IMR-90 (cell line): ENCODE measurements around the gene TTC27. TPM values are rescaled to one million over a fixed set of nuclear protein-coding genes. Genes with fewer than 3 reads are reported as not detected.

ENCODE experiments used
- ATAC-seq: fragments of 200-7000 bp; cut with Tn5 transposase; 2 replicates; pipeline ENCODE4 v1.9.1; 2020; ENCODE audit warnings: low read depth, mild to moderate bottlenecking, moderate library complexity
- BruUV-seq: library from RNA; stranded (reverse); fragments of 400-500 nt; replicated peaks from 2 replicates; lab custom pipeline; 2021; lab: Mats Ljungman, UMichigan
- CTCF ChIA-PET: fragments of 300-600 bp; formaldehyde crosslinking; extraction: SDS; loops from one replicate; lab custom pipeline; 2021; ENCODE audit warnings: antibody characterized with exemption; lab: Yijun Ruan, JAX
- POLR2A ChIA-PET: fragments of 300-600 bp; sonication (Branson Sonifier 250); formaldehyde crosslinking; loops from one replicate; lab custom pipeline; 2022; ENCODE audit warnings: antibody characterized with exemption; ENCODE audit not compliant: unreplicated experiment; lab: Charles Lee
- DNase-seq: peaks from one replicate; pipeline ENCODE4 v3.0.0; 2013
- H2AFZ ChIP-seq: replicated peaks from 2 replicates; pipeline ENCODE3; 2013; ENCODE audit warnings: low read length, mild to moderate bottlenecking; ENCODE audit not compliant: poor library complexity
- H2AK5ac ChIP-seq: 2 replicates; pipeline ENCODE4 v1.6.1; 2013; ENCODE audit warnings: low read depth, low read length, inconsistent platforms
- H2AK9ac ChIP-seq: replicated peaks from 2 replicates; pipeline ENCODE3; 2013; ENCODE audit warnings: mild to moderate bottlenecking, low read depth, low read length, moderate library complexity; ENCODE audit not compliant: poor library complexity
- H2BK120ac ChIP-seq: 2 replicates; pipeline ENCODE4 v1.6.1; 2013; ENCODE audit warnings: low read depth, low read length, inconsistent platforms
- H2BK15ac ChIP-seq: 3 replicates; pipeline ENCODE4 v1.6.1; 2013; ENCODE audit warnings: low read depth, low read length, inconsistent platforms
- H2BK20ac ChIP-seq: 2 replicates; pipeline ENCODE4 v1.6.1; 2013; ENCODE audit warnings: low read depth, mild to moderate bottlenecking, inconsistent platforms, low read length, moderate library complexity
- H2BK5ac ChIP-seq: 2 replicates; pipeline ENCODE4 v1.6.1; 2013; ENCODE audit warnings: mild to moderate bottlenecking, low read depth, low read length, inconsistent platforms; ENCODE audit not compliant: poor library complexity, severe bottlenecking
- H3K14ac ChIP-seq: replicated peaks from 2 replicates; pipeline ENCODE4 v1.6.1; 2013; ENCODE audit warnings: low read depth, low read length, inconsistent platforms
- H3K18ac ChIP-seq: 2 replicates; pipeline ENCODE4 v1.6.1; 2013; ENCODE audit warnings: low read depth, low read length, control low read depth
- H3K23ac ChIP-seq: 2 replicates; pipeline ENCODE4 v1.6.1; 2013; ENCODE audit warnings: low read depth, low read length, inconsistent platforms
- H3K27ac ChIP-seq: 2 replicates; pipeline ENCODE4 v1.5.1; 2013; ENCODE audit warnings: mild to moderate bottlenecking, control low read depth, low read length; ENCODE audit not compliant: insufficient read depth
- H3K27me3 ChIP-seq: 2 replicates; pipeline ENCODE4 v1.6.1; 2013; ENCODE audit warnings: low read length; ENCODE audit not compliant: control insufficient read depth, insufficient read depth
- H3K36me3 ChIP-seq: 2 replicates; pipeline ENCODE4 v1.6.1; 2013; ENCODE audit warnings: low read length, mixed read lengths; ENCODE audit not compliant: control insufficient read depth, insufficient read depth
- H3K4ac ChIP-seq: 2 replicates; pipeline ENCODE4 v1.6.1; 2013; ENCODE audit warnings: low read depth, low read length, inconsistent platforms
- H3K4me1 ChIP-seq: 2 replicates; pipeline ENCODE4 v1.6.1; 2013; ENCODE audit warnings: low read length, mixed read lengths; ENCODE audit not compliant: control insufficient read depth, insufficient read depth
- H3K4me2 ChIP-seq: 2 replicates; pipeline ENCODE4 v1.6.1; 2013; ENCODE audit warnings: low read depth, mild to moderate bottlenecking, control low read depth, low read length, moderate library complexity
- H3K4me3 ChIP-seq: 2 replicates; pipeline ENCODE4 v1.5.1; 2013; ENCODE audit warnings: low read depth, mild to moderate bottlenecking, control low read depth, low read length, moderate library complexity; ENCODE audit not compliant: insufficient read depth
- H3K56ac ChIP-seq: 2 replicates; pipeline ENCODE4 v1.6.1; 2013; ENCODE audit warnings: low read length, inconsistent platforms; ENCODE audit not compliant: insufficient read depth; ENCODE audit errors: extremely low read depth
- H3K79me1 ChIP-seq, 2 experiments: 2 replicates each; pipeline ENCODE4 v1.6.1; 2013; ENCODE audit warnings: low read length in 2 of 2, inconsistent platforms in 1 of 2, low read depth in 1 of 2
- H3K9ac ChIP-seq: 2 replicates; pipeline ENCODE4 v1.6.1; 2013; ENCODE audit warnings: low read depth, low read length, control low read depth
- H3K9me1 ChIP-seq: 2 replicates; pipeline ENCODE4 v1.6.1; 2013; ENCODE audit warnings: low read length, inconsistent platforms; ENCODE audit not compliant: insufficient read depth
- H3K9me3 ChIP-seq: 2 replicates; pipeline ENCODE4 v1.6.1; 2013; ENCODE audit warnings: low read length; ENCODE audit not compliant: control insufficient read depth, insufficient read depth
- H4K20me1 ChIP-seq: 2 replicates; pipeline ENCODE4 v1.6.1; 2013; ENCODE audit warnings: low read length, inconsistent platforms; ENCODE audit not compliant: insufficient read depth
- H4K5ac ChIP-seq: 2 replicates; pipeline ENCODE4 v1.6.1; 2013; ENCODE audit warnings: mild to moderate bottlenecking, low read depth, low read length, control low read depth
- H4K8ac ChIP-seq, 2 experiments: 2 replicates each; pipeline ENCODE4 v1.6.1; 2013; ENCODE audit warnings: low read depth in 2 of 2, low read length in 2 of 2, control low read depth in 1 of 2, inconsistent platforms in 1 of 2
- H4K91ac ChIP-seq: 2 replicates; pipeline ENCODE4 v1.6.1; 2013; ENCODE audit warnings: low read depth, low read length, inconsistent platforms; ENCODE audit not compliant: insufficient read depth
- BHLHE40 ChIP-seq: fragments of 150-350 bp; IDR thresholded peaks from 2 replicates; pipeline ENCODE4 v1.6.1; 2016; ENCODE audit warnings: mild to moderate bottlenecking, low read depth, low read length
- CEBPB ChIP-seq: IDR thresholded peaks from 2 replicates; pipeline ENCODE4 v1.6.1; 2012; ENCODE audit warnings: low read depth, low read length, improper control_type of control experiment
- CHD1 ChIP-seq: IDR thresholded peaks from 2 replicates; pipeline ENCODE4 v1.6.1; 2012; ENCODE audit warnings: low read depth, low read length, improper control_type of control experiment
- CTCF ChIP-seq: conservative IDR thresholded peaks from 2 replicates; pipeline ENCODE4 v1.5.1; 2012; ENCODE audit warnings: mild to moderate bottlenecking, low read depth, low read length, improper control_type of control experiment
- FOS ChIP-seq: fragments of 150-350 bp; IDR thresholded peaks from 2 replicates; pipeline ENCODE4 v1.6.1; 2016; ENCODE audit warnings: low read depth, low read length
- MAFK ChIP-seq: IDR thresholded peaks from 2 replicates; pipeline ENCODE4 v1.6.1; 2012; ENCODE audit warnings: low read depth, low read length, improper control_type of control experiment
- MAZ ChIP-seq: IDR thresholded peaks from 2 replicates; pipeline ENCODE4 v1.6.1; 2012; ENCODE audit warnings: low read depth, mild to moderate bottlenecking, low read length, improper control_type of control experiment, moderate library complexity, borderline replicate concordance
- MXI1 ChIP-seq: IDR thresholded peaks from 2 replicates; pipeline ENCODE4 v1.6.1; 2012; ENCODE audit warnings: low read depth, mild to moderate bottlenecking, low read length, moderate library complexity, borderline replicate concordance
- NFE2L2 ChIP-seq: fragments of 150-350 bp; IDR thresholded peaks from 2 replicates; pipeline ENCODE4 v1.6.1; 2016; ENCODE audit warnings: low read depth, mild to moderate bottlenecking, low read length
- POLR2A ChIP-seq: IDR thresholded peaks from 2 replicates; pipeline ENCODE4 v1.6.1; 2012; ENCODE audit warnings: mild to moderate bottlenecking, low read depth, low read length
- RAD21 ChIP-seq: IDR thresholded peaks from 2 replicates; pipeline ENCODE4 v1.6.1; 2012; ENCODE audit warnings: low read length, improper control_type of control experiment
- RCOR1 ChIP-seq: IDR thresholded peaks from 2 replicates; pipeline ENCODE4 v1.6.1; 2012; ENCODE audit warnings: mild to moderate bottlenecking, low read length, improper control_type of control experiment; ENCODE audit not compliant: insufficient replicate concordance
- RFX5 ChIP-seq: IDR thresholded peaks from 2 replicates; pipeline ENCODE4 v1.8.0; 2012; ENCODE audit warnings: low read depth, mild to moderate bottlenecking, low read length, moderate library complexity
- SMC3 ChIP-seq: fragments of 150-350 bp; IDR thresholded peaks from 2 replicates; pipeline ENCODE4 v1.6.1; 2016; ENCODE audit warnings: low read depth, mild to moderate bottlenecking, antibody characterized with exemption, low read length, moderate library complexity
- WGBS, 2 experiments: methylation state at CpG; one replicate each; pipeline versions ENCODE4 v1.1.5 to v1.1.7; 2013; ENCODE audit warnings: missing lambda C conversion rate in 2 of 2; ENCODE audit not compliant: insufficient read length in 1 of 2; ENCODE audit errors: extremely low coverage in 2 of 2; 5-methylcytosine and 5-hydroxymethylcytosine counted together
- dilution Hi-C: fragments of 300-500 bp; cut with HindIII; formaldehyde crosslinking; loops from one replicate; pipeline ENCODE4 v1.14.3; 2018; ENCODE audit warnings: low sequenced_read_pairs; ENCODE audit not compliant: unreplicated experiment
- in situ Hi-C: fragments of 300-500 bp; cut with MboI; formaldehyde crosslinking; loops from 3 replicates; pipeline ENCODE4 v1.14.3; 2019; ENCODE audit warnings: low sequenced_read_pairs, inconsistent platforms, mixed read lengths
- intact Hi-C: fragments of 100-400 bp; cut with micrococcal nuclease; formaldehyde crosslinking; loops from 2 replicates; pipeline ENCODE4 v1.10.0; 2022
- polyA plus RNA-seq, 3 experiments: library from polyadenylated mRNA; depleted of rRNA; stranded (reverse); fragments of >200 nt; gene quantifications; 2 replicates each; pipeline ENCODE4 v1.2.3, GENCODE V29; 2012; ENCODE audit warnings: low replicate concordance in 1 of 3
- total RNA-seq: library from RNA; depleted of rRNA; stranded (reverse); fragments of >200 nt; gene quantifications from 2 replicates; pipeline ENCODE4 v1.2.3, GENCODE V29; 2012
- TF ChIP-seq, protein P1 (sequence below): fragments of 150-350 bp; IDR thresholded peaks from 2 replicates; pipeline ENCODE4 v1.6.1; 2017; ENCODE audit warnings: mild to moderate bottlenecking, antibody characterized with exemption, low read length, low read depth
- TF ChIP-seq, protein P2 (sequence below): fragments of 150-350 bp; IDR thresholded peaks from 2 replicates; pipeline ENCODE4 v1.6.1; 2016; ENCODE audit warnings: low read depth, mild to moderate bottlenecking, low read length, moderate library complexity, borderline replicate concordance

TTC27 gene
- total and polyA plus RNA-seq, 2 of the 4 experiments (the other 2 are of a cell fraction): 12.7 to 30.5 TPM

DNA sequence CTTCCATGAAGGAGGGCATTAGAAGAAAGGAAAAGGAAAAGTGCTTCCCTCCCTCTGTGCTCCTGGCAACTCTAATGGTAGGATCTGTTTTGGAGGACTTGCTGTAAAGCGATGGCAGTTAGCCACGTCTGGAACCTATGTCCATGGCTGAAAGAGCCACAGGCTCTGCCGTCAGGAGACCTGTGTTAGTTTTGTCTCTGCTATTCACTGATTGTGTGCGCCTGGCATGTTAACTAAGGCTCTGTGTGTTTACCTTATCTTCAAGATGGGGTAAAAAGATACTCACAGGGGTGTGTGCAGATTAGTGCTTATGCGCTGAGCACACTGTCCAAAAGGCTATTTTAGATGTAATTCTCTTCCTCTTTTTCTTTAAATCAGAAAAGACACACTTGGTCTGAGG, 209.1 kb downstream of the TTC27 start:
- 57% methylated on average over 1 of the region's 5 CpGs; no CpG with 5 or more reads in 1 of the 2 experiments for WGBS, 2 experiments

More for the DNA sequence above, 209.1 kb downstream of the TTC27 start:
- no peaks in the 10 kb centered on the region for H3K27me3 ChIP-seq
- no peaks in the 10 kb centered on the region for H4K20me1 ChIP-seq
- H3K4ac ChIP-seq: no peak overlapping the region
- H3K9me1 ChIP-seq: no peaks in the 10 kb centered on the region
- H3K56ac ChIP-seq: no peak overlapping the region
- 0 out of 2 replicates have a peak overlapping the region, but pooled peaks have one; percentile 23 for H3K18ac ChIP-seq
- H2BK20ac ChIP-seq: no peak overlapping the region
- no peak overlapping the region; the same call in 2 of the 3 replicates for H2BK15ac ChIP-seq
- H3K79me1 ChIP-seq: no peaks in the 10 kb centered on the region
- H3K4me2 ChIP-seq: no peak overlapping the region
- no peak overlapping the region for H3K27ac ChIP-seq
- POLR2A ChIA-PET: no interaction called here
- H3K36me3 ChIP-seq: no peaks in the 10 kb centered on the region
- no peak overlapping the region for H3K14ac ChIP-seq
- BruUV-seq: no TSS peak
- peaks cover 6% of the 10 kb centered on the region for H3K4me1 ChIP-seq
- no peak overlapping the region for H2BK5ac ChIP-seq
- no peak overlapping the region for H3K9ac ChIP-seq
- CTCF ChIA-PET: no interaction called here
- H2AK5ac ChIP-seq: no peak overlapping the region
- in situ Hi-C loops (no loop called here), intact Hi-C loops (no loop called here), dilution Hi-C loops (no loop called here)
- peak overlapping the region; percentile 4; the same call in 1 of the 2 replicates for H4K91ac ChIP-seq
- no peak overlapping the region for H2BK120ac ChIP-seq
- H3K23ac ChIP-seq: peak overlapping the region; percentile 33; the same call in 1 of the 2 replicates
- no peaks in the 10 kb centered on the region for H3K9me3 ChIP-seq
- TF ChIP-seq, protein P1, sequence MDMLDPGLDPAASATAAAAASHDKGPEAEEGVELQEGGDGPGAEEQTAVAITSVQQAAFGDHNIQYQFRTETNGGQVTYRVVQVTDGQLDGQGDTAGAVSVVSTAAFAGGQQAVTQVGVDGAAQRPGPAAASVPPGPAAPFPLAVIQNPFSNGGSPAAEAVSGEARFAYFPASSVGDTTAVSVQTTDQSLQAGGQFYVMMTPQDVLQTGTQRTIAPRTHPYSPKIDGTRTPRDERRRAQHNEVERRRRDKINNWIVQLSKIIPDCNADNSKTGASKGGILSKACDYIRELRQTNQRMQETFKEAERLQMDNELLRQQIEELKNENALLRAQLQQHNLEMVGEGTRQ: no peak
- TF ChIP-seq MXI1: no peak
- TF ChIP-seq, protein P2, sequence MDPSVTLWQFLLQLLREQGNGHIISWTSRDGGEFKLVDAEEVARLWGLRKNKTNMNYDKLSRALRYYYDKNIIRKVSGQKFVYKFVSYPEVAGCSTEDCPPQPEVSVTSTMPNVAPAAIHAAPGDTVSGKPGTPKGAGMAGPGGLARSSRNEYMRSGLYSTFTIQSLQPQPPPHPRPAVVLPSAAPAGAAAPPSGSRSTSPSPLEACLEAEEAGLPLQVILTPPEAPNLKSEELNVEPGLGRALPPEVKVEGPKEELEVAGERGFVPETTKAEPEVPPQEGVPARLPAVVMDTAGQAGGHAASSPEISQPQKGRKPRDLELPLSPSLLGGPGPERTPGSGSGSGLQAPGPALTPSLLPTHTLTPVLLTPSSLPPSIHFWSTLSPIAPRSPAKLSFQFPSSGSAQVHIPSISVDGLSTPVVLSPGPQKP: no peak
- no peak for TF ChIP-seq CEBPB
- TF ChIP-seq SMC3: no peak
- TF ChIP-seq RCOR1: no peak
- no peak for TF ChIP-seq CHD1
- no peak for TF ChIP-seq NFE2L2
- no peak for TF ChIP-seq POLR2A
- TF ChIP-seq BHLHE40: no peak
- TF ChIP-seq MAFK: no peak
- TF ChIP-seq RAD21: no peak
- TF ChIP-seq CTCF: no peak
- TF ChIP-seq MAZ: no peak
- no peak for TF ChIP-seq RFX5
- TF ChIP-seq FOS: no peak
- H2AFZ ChIP-seq: no peak overlapping the region
- DNase-seq (no peak), ATAC-seq (no peak)
- H3K4me3 ChIP-seq: no peak overlapping the region
- no peak overlapping the region for H2AK9ac ChIP-seq
- H4K5ac ChIP-seq: no peak overlapping the region
- H4K8ac ChIP-seq: no peak overlapping the region
